HG03066 (cell line): ENCODE measurements around the gene CSNK2B.

ENCODE experiments used
- ATAC-seq: cut with Tn5 transposase; IDR thresholded peaks from one replicate; pipeline ENCODE4 v1.9.1; 2021; ENCODE audit warnings: low read depth; ENCODE audit not compliant: unreplicated experiment

Gene CSNK2B

DNA sequence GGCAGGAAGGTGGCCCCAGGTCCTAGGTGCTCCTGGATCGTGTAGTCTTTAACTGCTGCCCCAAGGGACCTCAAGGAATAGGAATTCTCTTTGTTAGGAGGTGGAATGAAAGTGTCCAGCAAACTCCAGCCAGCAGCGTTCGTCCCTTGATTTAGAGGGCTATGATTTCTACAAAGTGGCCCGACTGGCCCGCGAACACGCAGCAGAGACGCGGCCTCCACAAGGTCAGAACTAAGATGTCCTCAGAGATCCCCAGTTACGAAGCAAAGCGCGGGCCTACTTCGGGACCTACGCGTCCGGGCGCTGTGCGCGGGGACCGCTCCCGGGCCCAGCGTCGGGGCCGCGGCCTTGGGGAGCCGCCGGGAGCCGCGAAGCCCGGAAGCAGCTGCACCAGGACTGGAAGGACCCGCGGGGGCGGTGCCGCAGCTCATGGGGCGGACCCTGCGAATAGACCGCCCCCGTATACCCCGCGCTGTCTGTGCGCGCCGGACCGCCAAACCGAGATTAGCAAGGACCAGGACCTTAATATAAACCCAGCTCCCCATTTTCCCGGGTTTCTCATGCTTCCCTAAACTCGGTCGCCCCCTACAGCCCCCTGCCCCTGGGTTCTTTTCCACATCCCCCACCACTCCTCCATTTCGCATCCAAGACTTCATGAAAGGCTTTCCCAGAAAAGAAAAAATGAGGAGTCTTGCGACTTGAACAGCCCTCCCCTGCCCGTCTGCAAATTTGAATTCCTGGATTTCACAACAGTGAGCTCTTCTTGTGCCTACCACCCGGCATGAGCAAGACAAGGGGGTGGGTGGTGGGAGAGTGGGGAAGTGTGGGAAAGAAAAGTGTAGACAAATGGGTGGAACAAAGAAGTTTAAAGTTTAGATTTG lies 5.3 kb upstream of the CSNK2B start, which contains the start of gene C6orf47:
TSS of gene C6orf47 (minus strand) at position 398 of the 881 bp plus-strand sequence. CDS start 831 bp downstream, outside the sequence.
- ATAC-seq: no peak

DNA sequence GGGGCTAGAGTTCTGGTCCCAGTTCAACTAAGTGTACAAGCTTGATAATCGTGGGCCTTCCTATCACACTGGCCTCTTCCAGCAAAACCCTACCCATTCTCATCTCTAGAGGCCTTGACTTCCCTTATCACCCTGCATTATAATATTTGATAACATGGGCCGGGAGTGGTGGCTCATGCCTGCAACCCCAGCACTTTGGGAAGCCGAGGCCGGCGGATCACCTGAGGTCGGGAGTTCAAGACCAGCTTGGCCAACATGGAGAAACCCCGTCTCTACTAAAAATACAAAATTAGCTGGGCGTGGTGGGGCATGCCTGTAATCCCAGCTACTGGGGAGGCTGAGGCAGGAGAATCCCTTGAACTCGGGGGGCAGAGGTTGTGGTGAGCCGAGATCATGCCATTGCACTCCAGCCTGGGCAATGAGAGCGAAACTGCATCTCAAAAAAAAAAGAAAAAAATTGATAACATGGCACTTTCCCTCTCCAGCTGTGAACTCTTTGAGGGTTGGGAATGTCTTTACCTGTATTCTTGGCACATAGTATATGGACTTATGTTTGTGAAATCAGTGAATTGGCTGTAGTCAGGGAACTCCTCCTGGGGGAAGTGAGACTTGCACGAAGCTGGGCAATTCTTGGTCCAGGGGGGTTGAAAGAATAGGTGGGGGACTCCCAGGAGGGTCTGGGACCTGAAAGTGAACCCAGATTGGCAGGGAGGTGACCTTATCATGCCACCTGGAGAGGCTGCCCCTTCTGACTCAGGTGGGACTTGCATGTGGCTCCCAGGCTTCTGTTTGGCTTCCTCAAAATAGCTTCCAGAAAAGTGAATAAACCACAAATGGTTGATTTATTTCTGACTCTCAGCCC lies 4.4 kb upstream of the CSNK2B start:
- ATAC-seq: no peak

DNA sequence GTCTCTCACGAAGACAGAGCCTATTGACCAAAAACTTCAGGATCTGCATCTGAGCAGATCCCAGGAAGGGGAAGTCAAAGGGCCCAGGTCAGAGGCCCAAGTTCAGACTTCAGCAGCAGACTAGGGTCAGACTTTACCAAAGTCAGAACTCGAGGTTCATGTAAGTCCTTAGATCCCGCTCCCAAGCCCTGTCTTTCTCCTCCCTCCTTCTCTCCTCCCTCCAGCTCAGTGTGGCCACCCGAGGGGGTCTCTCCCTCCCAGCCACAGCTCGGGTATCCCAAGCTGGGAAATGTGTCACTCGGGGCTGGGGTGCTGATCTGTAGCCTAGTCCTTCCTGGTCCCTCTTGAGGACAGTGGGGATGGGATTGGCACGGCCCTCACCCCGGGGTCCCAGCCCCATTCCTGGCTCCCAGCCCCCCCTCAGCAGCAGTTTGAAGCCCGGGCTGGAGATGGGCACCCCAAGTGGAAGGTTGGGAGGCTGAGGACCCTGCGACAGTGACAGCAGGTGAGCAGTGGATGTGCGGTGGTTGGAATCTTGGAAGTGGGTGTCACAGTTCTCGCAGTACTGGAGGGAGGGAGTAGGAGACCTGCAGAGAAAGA lies 3.7 kb upstream of the CSNK2B start:
- no peak for ATAC-seq

DNA sequence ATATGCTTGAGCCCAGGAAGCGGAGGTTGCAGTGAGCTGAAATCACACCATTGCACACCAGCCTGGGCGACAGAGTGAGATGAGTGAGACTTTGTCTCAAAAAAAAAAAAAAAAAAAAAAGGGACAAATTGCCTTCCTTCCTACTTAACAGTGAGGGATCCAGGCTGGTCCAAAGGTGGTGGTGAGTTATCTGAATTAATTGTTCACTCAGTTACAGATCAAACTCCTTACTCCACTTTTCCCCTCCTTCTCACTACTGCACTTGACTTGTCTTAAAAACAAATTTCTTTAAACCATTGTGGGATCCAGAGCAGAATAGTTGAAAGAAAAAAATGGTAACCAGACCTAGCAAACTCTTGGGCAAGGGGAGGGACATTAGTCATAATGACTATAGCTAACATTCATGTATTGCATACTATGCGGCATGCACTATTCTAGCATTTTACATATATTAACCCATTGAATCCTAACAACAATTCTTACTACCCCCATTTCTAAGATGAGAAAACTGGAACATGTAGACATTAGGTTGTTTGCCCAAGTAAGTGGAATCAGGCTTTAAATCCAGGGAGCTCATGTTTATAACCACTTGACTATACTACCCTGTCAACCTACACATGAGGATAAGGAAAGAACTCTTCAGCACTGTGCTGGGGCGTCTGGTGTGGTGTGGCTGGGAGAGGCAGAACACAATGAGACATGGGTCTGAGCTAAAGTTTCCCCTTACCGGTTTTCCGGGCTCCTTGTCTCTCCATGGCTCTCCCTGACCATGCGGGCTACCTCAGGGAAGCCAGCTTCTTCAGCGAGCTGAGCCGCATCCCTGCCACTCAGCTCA lies 2.5 kb upstream of the CSNK2B start:
- ATAC-seq: no peak

DNA sequence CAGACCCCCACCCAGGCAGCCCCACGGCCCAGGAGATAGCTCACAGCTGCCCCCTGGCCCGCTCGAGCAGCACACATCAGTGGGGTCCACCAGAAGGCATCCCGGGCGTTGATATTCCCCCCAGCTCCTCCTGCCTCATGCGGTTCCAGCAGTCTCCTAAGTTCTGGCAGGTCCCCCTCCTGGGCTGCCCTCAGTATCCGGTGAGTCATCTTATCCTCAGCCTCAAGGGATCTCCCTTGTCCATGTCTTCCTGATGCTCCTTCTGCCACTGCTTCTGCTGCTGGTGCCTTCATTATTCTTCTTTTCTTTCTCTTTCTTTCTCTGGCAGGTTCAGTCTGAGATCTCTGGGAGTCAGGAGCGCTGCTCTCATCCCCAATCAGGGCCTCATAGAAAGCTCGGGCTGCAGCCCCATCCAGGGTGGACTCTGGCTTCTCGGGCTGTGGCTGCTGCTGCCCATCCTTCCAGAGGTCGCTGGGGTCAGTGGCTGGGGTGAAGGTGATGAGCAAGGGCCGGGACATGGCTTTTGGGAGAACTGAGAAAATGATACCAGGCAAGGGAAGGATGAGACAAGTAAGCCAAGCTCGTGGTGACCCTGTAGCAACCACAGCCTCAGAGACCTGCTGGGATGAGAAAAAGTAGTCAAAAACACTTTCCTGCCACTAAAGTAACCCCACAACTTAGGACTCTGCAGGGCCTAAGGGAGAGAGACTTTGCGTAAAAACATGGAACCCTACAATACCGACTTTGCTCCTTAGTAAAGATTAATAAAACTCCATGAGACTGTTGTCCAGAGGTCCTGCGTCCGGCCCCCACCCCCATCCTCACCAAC lies 1.7 kb upstream of the CSNK2B start:
- ATAC-seq: no peak

DNA sequence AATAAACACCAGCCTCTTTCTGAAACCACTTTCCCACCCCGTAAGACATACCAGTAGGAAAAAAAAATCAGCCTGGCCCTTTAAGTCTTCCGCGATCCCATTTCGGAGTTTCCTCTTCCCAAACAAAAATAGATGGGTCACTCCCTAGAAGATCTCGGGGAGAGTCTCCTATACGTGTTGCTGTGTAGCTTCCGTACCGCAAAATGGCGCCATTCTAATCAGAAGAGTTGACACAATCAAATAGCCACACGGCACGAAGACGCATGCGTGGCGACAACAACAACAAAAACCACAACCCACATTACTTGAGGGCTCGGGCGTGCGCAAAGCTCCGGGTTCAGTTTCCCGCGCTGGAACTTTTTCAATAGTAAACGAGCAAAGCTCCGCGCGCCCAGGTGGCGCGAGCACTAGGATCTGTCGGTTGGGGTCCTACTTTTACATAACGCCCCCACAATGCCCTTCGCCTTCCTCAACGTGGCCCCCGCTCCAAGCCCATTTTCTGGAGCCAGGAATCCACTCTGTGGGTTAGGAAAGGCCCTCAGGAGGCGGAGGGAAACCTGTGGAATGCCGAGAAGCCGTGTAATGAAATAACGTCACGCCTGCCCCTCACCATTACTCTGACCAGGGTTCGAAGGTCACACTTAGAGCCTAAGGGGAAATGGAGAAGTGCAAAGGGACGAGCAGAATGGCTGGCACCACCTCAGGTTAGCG lies 935 bp upstream of the CSNK2B start, which contains the start of gene GPANK1:
TSS of gene GPANK1 (minus strand) at position 208 of the 711 bp plus-strand sequence. CDS start 519 bp downstream, outside the sequence.
- ATAC-seq: peak; percentile 37

DNA sequence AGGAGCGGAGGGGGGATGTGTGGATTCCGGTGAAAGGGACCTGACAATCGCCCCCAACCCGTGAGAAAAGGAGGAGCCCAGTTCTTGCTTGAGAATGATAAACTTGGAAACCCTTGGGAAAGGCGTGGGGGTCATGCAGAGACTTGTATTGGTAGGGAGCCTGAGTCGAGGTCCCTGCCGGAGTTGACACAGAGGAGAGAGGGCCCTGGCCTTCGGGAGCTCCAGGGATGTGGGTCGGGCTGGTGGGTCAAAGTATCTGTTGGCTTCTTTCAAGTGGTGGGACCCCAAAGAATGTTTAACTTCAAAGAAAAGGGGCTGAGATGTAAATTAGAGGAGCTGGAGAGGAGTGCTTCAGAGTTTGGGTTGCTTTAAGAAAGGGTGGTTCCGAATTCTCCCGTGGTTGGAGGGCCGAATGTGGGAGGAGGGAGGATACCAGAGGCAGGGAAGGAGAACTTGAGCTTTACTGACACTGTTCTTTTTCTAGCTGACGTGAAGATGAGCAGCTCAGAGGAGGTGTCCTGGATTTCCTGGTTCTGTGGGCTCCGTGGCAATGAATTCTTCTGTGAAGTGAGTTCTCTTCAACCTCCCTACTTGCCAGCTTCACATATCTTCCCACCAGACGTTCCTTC lies 571 bp downstream of the CSNK2B start:
- no peak for ATAC-seq

DNA sequence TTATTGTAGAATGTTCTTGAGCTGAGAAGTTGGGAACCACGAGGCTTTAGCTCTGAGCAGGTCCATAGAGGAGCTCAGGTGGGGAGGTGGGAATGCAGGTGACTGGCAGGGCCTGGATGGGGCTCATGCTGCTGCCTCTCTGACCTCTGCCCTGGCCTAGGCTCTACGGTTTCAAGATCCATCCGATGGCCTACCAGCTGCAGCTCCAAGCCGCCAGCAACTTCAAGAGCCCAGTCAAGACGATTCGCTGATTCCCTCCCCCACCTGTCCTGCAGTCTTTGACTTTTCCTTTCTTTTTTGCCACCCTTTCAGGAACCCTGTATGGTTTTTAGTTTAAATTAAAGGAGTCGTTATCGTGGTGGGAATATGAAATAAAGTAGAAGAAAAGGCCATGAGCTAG lies 3.8 kb downstream of the CSNK2B start, which contains the start of gene LY6G5B:
TSS of gene LY6G5B (plus strand) at position 301 of the 400 bp plus-strand sequence. CDS start 975 bp downstream, outside the sequence.
- no peak for ATAC-seq

DNA sequence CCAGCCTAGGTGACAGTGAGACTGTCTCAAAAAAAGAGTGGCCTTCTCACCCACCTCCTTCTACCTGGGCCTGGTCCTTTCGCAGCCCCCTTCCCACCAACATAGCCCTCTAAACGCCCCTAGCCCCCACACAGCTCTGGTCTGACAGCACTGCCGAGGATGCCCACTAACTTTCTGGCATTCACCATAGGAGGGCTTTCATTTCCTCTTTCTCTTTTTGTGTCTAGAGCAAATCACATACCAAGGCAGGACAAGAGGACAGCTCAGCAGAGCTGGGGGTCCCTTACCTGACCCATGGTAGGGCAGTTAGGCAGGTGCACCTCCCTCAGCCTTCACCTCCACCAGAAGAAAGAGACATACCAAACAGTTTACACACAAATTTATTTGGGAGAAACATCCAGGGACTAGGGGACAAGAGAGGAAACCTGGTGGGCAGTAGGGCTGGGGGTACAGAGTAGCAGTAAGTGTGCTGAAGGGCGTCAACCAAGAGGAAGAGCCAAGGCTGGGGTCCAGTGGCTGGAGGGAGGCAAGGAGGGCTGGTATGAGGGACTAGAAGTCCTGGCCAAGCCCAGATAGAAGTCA lies 10.5 kb downstream of the CSNK2B start:
- ATAC-seq: no peak

DNA sequence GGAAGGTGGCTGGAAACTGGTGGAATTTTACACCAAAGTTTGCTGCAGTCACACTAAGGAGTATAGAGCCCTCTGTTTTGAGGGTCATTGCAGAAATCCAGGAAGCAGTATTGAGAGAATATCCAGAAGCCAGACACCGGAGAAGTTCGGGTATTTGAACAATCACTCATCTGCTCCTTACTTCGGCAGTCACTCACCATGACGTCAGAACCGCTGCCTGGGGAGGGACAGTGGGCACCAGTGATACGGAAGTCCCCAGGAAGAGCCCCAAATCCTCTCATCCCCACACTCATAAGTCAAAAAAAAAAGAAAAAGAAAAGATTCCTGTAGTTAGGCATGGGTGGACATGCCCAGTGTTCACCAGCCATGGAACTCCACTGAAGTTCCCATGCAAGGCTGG lies 11.0 kb downstream of the CSNK2B start:
- ATAC-seq: no peak

DNA sequence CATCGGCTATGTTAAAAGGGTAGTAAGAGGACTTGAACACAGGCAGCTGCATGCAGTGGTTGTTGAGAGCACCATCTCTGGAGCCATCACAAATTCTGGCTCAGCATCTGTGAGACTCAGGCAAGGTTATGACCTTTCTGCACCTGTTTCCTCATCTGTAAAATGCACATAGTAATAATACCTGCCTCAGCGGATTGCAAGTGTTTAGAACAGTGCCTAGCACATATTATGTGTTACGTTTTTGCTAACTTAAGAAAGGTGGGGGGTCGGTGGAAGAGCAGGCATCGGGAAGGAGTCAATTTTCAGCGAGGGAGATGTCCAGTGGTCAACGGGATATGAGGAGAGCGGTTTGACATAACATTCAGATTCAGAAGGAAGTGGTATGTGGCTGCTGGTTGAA lies 12.1 kb downstream of the CSNK2B start:
- ATAC-seq: no peak

DNA sequence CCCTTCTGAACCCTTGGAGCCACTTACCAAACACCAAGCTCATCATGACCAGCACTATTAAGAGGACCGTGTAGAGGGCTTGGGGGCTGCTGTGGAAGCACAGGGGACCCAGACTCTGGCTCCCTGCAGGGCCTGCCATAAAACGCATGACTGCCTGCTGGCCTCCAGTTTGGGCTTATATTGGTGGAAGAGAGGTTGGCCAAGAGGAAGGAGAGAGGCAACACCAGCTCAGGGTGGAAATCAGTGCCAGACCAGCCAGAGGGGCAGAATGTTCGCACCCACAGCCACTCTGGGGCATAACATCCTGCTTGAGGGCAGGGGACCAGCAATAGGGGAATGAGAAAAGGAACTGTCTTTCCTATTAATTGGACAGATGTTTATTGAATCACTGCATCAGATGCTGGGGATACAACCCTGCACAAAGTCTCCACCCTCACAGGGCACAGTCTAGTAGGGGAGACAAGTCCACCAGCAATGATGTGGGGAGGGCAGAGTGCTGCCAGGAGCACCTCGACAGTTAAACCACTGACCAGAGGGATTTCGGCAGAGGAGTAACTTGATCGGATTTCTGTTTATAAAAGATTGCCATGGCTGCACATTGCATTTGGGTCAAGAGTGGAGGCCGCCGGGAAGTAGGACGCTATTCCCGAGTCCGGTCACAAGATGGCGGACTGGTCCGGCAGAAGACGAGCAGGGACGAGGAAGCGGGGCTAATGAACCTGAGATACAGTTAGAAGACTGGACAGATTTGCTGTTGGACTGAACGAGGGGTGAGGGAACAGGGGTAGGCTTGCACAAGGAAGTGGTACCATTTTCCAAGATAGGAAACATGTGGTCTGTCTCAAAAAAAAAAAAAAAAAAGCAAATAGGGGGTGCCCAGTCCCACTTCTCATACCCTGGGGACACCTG lies 14.6 kb downstream of the CSNK2B start, which contains the start of gene LY6G5C:
TSS of gene LY6G5C (minus strand) at position 842 of the 909 bp plus-strand sequence. CDS start at position 148, 694 bp downstream.
- no peak for ATAC-seq

DNA sequence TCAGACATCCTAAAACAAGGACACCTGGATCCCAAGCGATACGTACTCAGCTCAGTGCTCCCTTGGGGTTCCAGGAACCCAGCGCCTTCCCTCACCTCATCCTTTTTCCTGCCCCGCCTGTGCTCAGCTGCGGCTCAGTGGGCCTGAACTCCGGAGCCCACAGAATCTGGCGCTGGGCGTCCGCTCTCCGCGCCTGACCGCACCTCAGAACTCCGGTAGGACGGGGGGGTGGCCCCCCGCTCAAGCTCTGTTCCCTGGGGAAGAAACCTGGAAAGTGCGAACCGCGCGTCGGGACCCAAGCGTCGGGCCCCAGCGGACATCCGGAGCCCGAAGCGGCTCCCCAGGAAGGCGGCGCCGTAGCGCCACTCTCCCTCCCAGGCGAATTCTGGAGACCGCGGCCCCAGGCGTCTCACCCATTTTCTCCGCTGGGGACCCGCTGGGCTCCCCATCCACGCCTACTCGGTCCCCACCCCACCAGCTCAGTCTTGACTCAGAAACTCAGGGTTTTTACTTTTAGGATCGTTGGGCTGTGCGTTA lies 15.3 kb downstream of the CSNK2B start:
- no peak for ATAC-seq

DNA sequence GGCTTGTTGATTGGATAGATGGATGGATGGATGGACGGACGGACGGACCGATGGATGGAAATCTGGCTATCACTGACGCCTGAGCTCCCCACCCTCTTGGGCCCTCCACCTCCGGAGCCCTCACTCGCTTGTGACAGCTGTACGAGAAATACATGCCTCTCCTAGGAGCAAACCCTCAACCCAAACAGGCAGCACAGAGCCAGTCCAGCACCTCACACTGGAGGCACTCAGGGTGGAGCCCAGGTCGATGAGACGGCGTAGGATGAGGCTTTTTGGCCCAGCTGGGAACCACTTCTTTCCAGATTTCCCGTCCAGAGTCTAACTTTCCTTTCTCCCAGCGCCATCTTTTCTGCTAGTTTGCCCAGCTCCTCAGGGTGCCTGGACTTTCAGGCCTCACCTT lies 17.7 kb downstream of the CSNK2B start:
- ATAC-seq: no peak

DNA sequence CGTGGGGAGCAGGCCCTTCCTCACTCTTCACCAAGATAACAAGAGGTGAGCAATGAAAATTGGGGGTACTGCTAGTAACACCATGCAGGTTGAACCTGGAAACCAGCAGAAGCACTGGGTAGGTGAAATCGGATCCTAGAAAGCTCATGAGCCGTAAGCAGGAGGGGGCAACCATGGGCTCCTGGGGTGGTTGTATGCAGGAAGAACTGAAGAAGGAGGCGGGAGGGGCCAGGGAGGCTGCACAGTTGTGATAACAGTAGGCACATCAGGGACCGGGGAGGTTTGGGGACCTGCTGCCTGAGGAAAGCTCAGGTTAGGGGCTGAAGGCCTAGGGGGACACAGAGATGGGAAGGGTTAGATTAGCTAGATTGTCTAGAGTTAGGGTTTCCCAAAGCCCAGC lies 20.6 kb downstream of the CSNK2B start:
- ATAC-seq: no peak

DNA sequence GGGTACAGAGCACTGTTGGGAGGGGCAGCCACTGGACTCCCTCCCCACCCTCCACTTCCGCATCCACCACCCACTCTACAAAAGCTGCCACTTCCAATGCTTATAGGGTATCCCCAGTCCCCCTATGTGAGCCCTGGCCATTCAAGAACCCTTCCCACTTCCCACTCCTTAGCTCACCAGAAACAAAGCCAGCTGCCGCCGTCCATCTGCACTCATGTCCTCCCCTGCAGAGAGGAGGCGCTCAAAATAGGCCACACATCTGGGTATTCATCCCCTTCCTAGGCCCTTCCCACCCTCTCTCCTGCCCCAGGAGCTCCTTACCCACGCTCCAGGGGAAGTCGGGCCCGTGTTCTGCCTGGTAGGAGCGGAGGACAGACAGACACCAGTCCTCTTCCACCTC lies 21.4 kb downstream of the CSNK2B start:
- ATAC-seq: no peak
